ENCODE measurements around the gene MIOX.
A peak's percentile ranks its signal among the peaks of the same experiment; 100 is the strongest.

Gene MIOX

GRCh38 chr22:50498322-50498890 lies 11.7 kb downstream of the MIOX start:
- DNase-seq, result peak; percentile 51

- no peak for DNase-seq
These were observed 13.8 kb downstream of the MIOX start for GRCh38 chr22:50500452-50500851.

GRCh38 chr22:50502096-50502495 lies 15.4 kb downstream of the MIOX start:
- DNase-seq, result no peak

GRCh38 chr22:50502628-50503474 lies 16.2 kb downstream of the MIOX start:
- no peak for DNase-seq

GRCh38 chr22:50503475-50504145 lies 17.0 kb downstream of the MIOX start:
- no peak for DNase-seq

GRCh38 chr22:50504369-50505211 lies 17.9 kb downstream of the MIOX start:
- no peak for DNase-seq

- DNase-seq, result no peak
These were observed 18.7 kb downstream of the MIOX start for GRCh38 chr22:50505276-50505775.

GRCh38 chr22:50505776-50506610 lies 19.3 kb downstream of the MIOX start:
- DNase-seq, result no peak

GRCh38 chr22:50506611-50507420 lies 20.2 kb downstream of the MIOX start:
- no peak for DNase-seq

- no peak for DNase-seq
These were observed 20.8 kb downstream of the MIOX start, which contains the start of gene LMF2 for GRCh38 chr22:50507421-50507990. LMF2 (minus strand) TSS chr22:50507702; CDS start chr22:50507675, 27 bp downstream.

- DNase-seq, result peak; percentile 92
These were observed 21.6 kb downstream of the MIOX start, which contains the start of gene NCAPH2 for GRCh38 chr22:50507991-50508884. NCAPH2 (plus strand) TSS chr22:50508224; CDS start chr22:50508338, 114 bp downstream.

GRCh38 chr22:50508897-50509296 lies 22.2 kb downstream of the MIOX start:
- DNase-seq, result no peak

- no peak for DNase-seq
These were observed 26.5 kb downstream of the MIOX start for GRCh38 chr22:50513175-50513574.

- DNase-seq, result no peak
These were observed 29.4 kb downstream of the MIOX start for GRCh38 chr22:50516068-50516467.

GRCh38 chr22:50516891-50517290 lies 30.2 kb downstream of the MIOX start:
- no peak for DNase-seq

GRCh38 chr22:50517495-50518260 lies 31.0 kb downstream of the MIOX start:
- no peak for DNase-seq

- DNase-seq, result no peak
These were observed 31.9 kb downstream of the MIOX start for GRCh38 chr22:50518606-50519005.

GRCh38 chr22:50519151-50519550 lies 32.5 kb downstream of the MIOX start:
- DNase-seq, result no peak
